ENCODE measurements around the gene MCM3AP. TPM values are rescaled to one million over a fixed set of nuclear protein-coding genes. Genes with fewer than 3 reads are reported as not detected.
A peak's percentile ranks its signal among the peaks of the same experiment; 100 is the strongest.

Gene MCM3AP
- total and polyA plus RNA-seq, 9 of the 15 experiments (the other 6 are each of a cell fraction or from before 2014, with no cell fraction given) = 6.5 to 179 (median 69.6) TPM

DNA sequence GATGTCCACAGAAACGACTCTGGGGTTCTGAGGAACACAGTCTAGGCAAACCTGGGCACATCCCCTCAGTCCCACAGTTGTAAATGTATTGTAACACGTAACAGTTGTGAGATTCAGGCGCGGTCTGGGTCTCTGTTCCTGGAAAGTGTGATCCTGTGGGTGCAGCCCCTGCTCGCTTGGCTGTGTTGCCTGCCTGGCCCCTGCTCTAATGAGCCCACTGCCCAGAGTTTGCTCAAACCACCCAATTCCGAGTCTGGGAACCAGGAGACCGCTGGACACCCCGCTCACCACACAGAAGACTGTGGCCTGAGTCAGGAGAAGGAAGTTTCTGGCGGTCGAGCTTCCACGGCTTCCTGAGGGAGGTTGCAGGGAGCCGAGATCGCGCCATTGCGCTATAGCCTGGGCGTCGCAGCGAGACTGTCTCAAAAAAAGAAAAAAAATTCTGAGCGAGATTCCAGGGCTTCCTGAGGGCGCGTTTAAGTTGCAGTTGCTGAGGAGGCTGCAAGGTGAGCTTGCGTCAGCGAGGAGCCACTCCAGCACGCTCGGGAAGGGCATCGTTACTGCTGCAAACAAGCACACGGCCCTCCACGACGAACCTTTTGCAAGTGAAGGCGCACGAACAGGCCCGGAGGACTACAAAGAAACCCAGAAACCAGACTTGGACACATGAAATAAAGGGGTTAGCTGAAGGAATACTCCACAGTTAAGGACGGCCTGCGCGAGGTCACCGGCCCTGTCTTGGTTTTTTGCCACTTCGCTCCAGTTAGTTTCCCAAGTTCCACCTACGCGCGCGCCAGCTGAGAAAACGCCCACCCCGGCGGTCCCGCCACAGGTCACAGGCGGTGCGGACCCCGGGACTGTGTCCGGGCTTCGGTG is 37.2 kb upstream of the MCM3AP start (continued):
- TF ChIP-seq KLF13 (tag; IDR thresholded peaks at IDR 0.05; ENCODE audit: borderline replicate concordance, low read depth) (peak; percentile 75; the same call in 1 of the 2 replicates), L3MBTL2 (IDR thresholded peaks at IDR 0.05) (peak; percentile 12; the same call in 1 of the 2 replicates), ZNF133 (CRISPR knock-in tag; IDR thresholded peaks at IDR 0.05) (no peak), TEAD4 (IDR thresholded peaks at IDR 0.05; ENCODE audit: low read length) (no peak), TEAD4 (CRISPR knock-in tag; IDR thresholded peaks at IDR 0.05; ENCODE audit: borderline replicate concordance) (0 out of 2 replicates have a peak, but pooled peaks have one; percentile 60), TAL1 (IDR thresholded peaks at IDR 0.05) (no peak), FOS (IDR thresholded peaks at IDR 0.05; ENCODE audit: extremely low read depth, insufficient read length) (no peak), RBM34 (IDR thresholded peaks at IDR 0.05; ENCODE audit: borderline replicate concordance, insufficient read depth, low read length) (no peak), RBBP5 (IDR thresholded peaks at IDR 0.05; ENCODE audit: borderline replicate concordance, insufficient read depth, low read length, poor library complexity, severe bottlenecking) (peak; percentile 78), PHB2 (IDR thresholded peaks at IDR 0.05; ENCODE audit: low read depth) (no peak), TOE1 (IDR thresholded peaks at IDR 0.05; ENCODE audit: borderline replicate concordance) (0 out of 2 replicates have a peak, but pooled peaks have one; percentile 38), TOE1 (CRISPR knock-in tag; IDR thresholded peaks at IDR 0.05; ENCODE audit: borderline replicate concordance, low read depth) (peak; percentile 80; the same call in 1 of the 2 replicates), TFAM (CRISPR knock-in tag; conservative IDR thresholded peaks at IDR 0.05) (no peak), ZNF23 (CRISPR knock-in tag; IDR thresholded peaks at IDR 0.05) (no peak), RHOXF2B (CRISPR knock-in tag; conservative IDR thresholded peaks at IDR 0.05) (no peak), POLR2G (IDR thresholded peaks at IDR 0.05; ENCODE audit: low read depth, low read length) (peak; percentile 16; the same call in 1 of the 2 replicates)
- TF ChIP-seq, protein P1, sequence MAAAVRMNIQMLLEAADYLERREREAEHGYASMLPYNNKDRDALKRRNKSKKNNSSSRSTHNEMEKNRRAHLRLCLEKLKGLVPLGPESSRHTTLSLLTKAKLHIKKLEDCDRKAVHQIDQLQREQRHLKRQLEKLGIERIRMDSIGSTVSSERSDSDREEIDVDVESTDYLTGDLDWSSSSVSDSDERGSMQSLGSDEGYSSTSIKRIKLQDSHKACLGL (CRISPR knock-in tag; IDR thresholded peaks at IDR 0.05; ENCODE audit: borderline replicate concordance, poor library complexity, severe bottlenecking) = no peak
- TF ChIP-seq, protein P2, sequence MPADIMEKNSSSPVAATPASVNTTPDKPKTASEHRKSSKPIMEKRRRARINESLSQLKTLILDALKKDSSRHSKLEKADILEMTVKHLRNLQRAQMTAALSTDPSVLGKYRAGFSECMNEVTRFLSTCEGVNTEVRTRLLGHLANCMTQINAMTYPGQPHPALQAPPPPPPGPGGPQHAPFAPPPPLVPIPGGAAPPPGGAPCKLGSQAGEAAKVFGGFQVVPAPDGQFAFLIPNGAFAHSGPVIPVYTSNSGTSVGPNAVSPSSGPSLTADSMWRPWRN (IDR thresholded peaks at IDR 0.05; ENCODE audit: low read depth) = no peak
- TF ChIP-seq, protein P3, sequence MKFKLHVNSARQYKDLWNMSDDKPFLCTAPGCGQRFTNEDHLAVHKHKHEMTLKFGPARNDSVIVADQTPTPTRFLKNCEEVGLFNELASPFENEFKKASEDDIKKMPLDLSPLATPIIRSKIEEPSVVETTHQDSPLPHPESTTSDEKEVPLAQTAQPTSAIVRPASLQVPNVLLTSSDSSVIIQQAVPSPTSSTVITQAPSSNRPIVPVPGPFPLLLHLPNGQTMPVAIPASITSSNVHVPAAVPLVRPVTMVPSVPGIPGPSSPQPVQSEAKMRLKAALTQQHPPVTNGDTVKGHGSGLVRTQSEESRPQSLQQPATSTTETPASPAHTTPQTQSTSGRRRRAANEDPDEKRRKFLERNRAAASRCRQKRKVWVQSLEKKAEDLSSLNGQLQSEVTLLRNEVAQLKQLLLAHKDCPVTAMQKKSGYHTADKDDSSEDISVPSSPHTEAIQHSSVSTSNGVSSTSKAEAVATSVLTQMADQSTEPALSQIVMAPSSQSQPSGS (CRISPR knock-in tag; IDR thresholded peaks at IDR 0.05) = no peak
- TF ChIP-seq, protein P4, sequence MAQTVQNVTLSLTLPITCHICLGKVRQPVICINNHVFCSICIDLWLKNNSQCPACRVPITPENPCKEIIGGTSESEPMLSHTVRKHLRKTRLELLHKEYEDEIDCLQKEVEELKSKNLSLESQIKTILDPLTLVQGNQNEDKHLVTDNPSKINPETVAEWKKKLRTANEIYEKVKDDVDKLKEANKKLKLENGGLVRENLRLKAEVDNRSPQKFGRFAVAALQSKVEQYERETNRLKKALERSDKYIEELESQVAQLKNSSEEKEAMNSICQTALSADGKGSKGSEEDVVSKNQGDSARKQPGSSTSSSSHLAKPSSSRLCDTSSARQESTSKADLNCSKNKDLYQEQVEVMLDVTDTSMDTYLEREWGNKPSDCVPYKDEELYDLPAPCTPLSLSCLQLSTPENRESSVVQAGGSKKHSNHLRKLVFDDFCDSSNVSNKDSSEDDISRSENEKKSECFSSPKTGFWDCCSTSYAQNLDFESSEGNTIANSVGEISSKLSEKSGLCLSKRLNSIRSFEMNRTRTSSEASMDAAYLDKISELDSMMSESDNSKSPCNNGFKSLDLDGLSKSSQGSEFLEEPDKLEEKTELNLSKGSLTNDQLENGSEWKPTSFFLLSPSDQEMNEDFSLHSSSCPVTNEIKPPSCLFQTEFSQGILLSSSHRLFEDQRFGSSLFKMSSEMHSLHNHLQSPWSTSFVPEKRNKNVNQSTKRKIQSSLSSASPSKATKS (CRISPR knock-in tag; IDR thresholded peaks at IDR 0.05) = no peak
- TF ChIP-seq, protein P5, sequence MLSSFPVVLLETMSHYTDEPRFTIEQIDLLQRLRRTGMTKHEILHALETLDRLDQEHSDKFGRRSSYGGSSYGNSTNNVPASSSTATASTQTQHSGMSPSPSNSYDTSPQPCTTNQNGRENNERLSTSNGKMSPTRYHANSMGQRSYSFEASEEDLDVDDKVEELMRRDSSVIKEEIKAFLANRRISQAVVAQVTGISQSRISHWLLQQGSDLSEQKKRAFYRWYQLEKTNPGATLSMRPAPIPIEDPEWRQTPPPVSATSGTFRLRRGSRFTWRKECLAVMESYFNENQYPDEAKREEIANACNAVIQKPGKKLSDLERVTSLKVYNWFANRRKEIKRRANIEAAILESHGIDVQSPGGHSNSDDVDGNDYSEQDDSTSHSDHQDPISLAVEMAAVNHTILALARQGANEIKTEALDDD (IDR thresholded peaks at IDR 0.05) = no peak

All from K562 (cell line).